GM12878 (cell line): Measurements from ENCODE around the gene COL15A1. TPM values are rescaled to one million over a fixed set of nuclear protein-coding genes. Genes with fewer than 3 reads are reported as not detected.

Experiments used
- ATAC-seq: fragments of 200-7000 bp; cut with Tn5 transposase; 3 replicates; pipeline ENCODE4 v1.9.1; 2020; ENCODE audit warnings: mild to moderate bottlenecking, moderate library complexity
- BruUV-seq: library from RNA; stranded (reverse); fragments of 400-500 nt; replicated peaks from 2 replicates; lab custom pipeline; 2021; lab: Mats Ljungman, UMichigan
- CTCF ChIA-PET: fragments of 300-600 bp; sonication (Branson Sonifier 250); formaldehyde crosslinking; extraction: SDS; loops from one replicate; lab custom pipeline; 2021; ENCODE audit warnings: inconsistent platforms; lab: Yijun Ruan, JAX
- POLR2A ChIA-PET: fragments of 350-600 bp; formaldehyde crosslinking; extraction: SDS; loops from one replicate; lab custom pipeline; 2021; ENCODE audit warnings: inconsistent platforms; lab: Charles Lee
- RAD21 ChIA-PET: fragments of 300-600 bp; sonication (Branson Sonifier 250); formaldehyde crosslinking; loops from one replicate; lab custom pipeline; 2023; ENCODE audit warnings: antibody characterized with exemption; ENCODE audit not compliant: unreplicated experiment; lab: Charles Lee
- SMC1A ChIA-PET: fragments of 300-600 bp; sonication (Branson Sonifier 250); formaldehyde crosslinking; loops from one replicate; lab custom pipeline; 2023; ENCODE audit not compliant: unreplicated experiment, uncharacterized antibody; lab: Charles Lee
- DNase-seq: peaks from one replicate; pipeline ENCODE4 v3.0.0-alpha.2; 2011; ENCODE audit warnings: low read depth, low spot score
- FAIRE-seq: peaks from 3 replicates; lab custom pipeline; 2011; peaks lifted over from hg19 to GRCh38; lab: Jason Lieb, UNC
- H2AFZ ChIP-seq: 2 replicates; pipeline ENCODE4 v1.6.0; 2011; ENCODE audit warnings: low read depth, low read length, control low read depth; ENCODE audit not compliant: control insufficient read depth
- H3K27ac ChIP-seq: 2 replicates; pipeline ENCODE4 v1.5.1; 2011; ENCODE audit warnings: control low read depth; ENCODE audit not compliant: control insufficient read depth, insufficient read depth
- H3K27me3 ChIP-seq, 2 experiments: replicated peaks in 1 of 2; 2 replicates each; pipeline versions ENCODE4 v1.6.0 to v1.6.1; 2011; ENCODE audit warnings: low read length in 1 of 2; ENCODE audit not compliant: control insufficient read depth in 2 of 2, insufficient read depth in 2 of 2
- H3K36me3 ChIP-seq, 2 experiments: 2 replicates each; pipeline ENCODE4 v1.5.1; 2011; ENCODE audit warnings: low read length in 1 of 2; ENCODE audit not compliant: control insufficient read depth in 2 of 2, insufficient read depth in 2 of 2
- H3K4me1 ChIP-seq: 2 replicates; pipeline ENCODE4 v1.6.1; 2011; ENCODE audit warnings: mild to moderate bottlenecking, low read length, moderate library complexity, mixed read lengths; ENCODE audit not compliant: control insufficient read depth, insufficient read depth
- H3K4me2 ChIP-seq: 2 replicates; pipeline ENCODE4 v1.6.0; 2011; ENCODE audit warnings: control low read depth; ENCODE audit not compliant: control insufficient read depth, insufficient read depth
- H3K4me3 ChIP-seq: fragments of 200-600 bp; sonication (generic); 2 replicates; pipeline ENCODE4 v1.5.1; 2016
- H3K79me2 ChIP-seq: 2 replicates; pipeline ENCODE4 v1.6.0; 2011; ENCODE audit warnings: low read length; ENCODE audit not compliant: control insufficient read depth, insufficient read depth
- H3K9ac ChIP-seq: 2 replicates; pipeline ENCODE4 v1.8.0; 2011; ENCODE audit warnings: low read length, control low read depth, mixed read lengths; ENCODE audit not compliant: control insufficient read depth, insufficient read depth
- H3K9me3 ChIP-seq: replicated peaks from 3 replicates; pipeline ENCODE4 v1.5.1; 2011; ENCODE audit warnings: mild to moderate bottlenecking, low read length; ENCODE audit not compliant: control insufficient read depth, insufficient read depth
- H4K20me1 ChIP-seq: 2 replicates; pipeline ENCODE4 v1.6.0; 2011; ENCODE audit not compliant: control insufficient read depth, insufficient read depth
- CBFB ChIP-seq: IDR thresholded peaks from 2 replicates; pipeline ENCODE4 v1.6.1; 2016; ENCODE audit warnings: antibody characterized with exemption, low read depth
- EED ChIP-seq: sonication (generic); IDR thresholded peaks from 2 replicates; pipeline ENCODE4 v1.6.1; 2016; ENCODE audit warnings: antibody characterized with exemption, low read depth
- EP300 ChIP-seq, 2 experiments: fragments of 150-350 bp in 1 of 2; IDR thresholded peaks; 2 replicates each; pipeline ENCODE4 v1.6.1; 2011 to 2012; ENCODE audit warnings: low read depth in 2 of 2, low read length in 2 of 2, borderline replicate concordance in 1 of 2, improper control_type of control experiment in 1 of 2, inconsistent platforms in 1 of 2; ENCODE audit not compliant: control insufficient read depth in 1 of 2
- FOXK2 ChIP-seq: fragments of 450-650 bp; IDR thresholded peaks from 2 replicates; pipeline ENCODE4 v1.6.1; 2017; ENCODE audit warnings: mild to moderate bottlenecking, moderate library complexity
- HDGF ChIP-seq: fragments of 450-650 bp; IDR thresholded peaks from 2 replicates; pipeline ENCODE4 v1.6.1; 2016; ENCODE audit warnings: antibody characterized with exemption
- MEF2A ChIP-seq: IDR thresholded peaks from 2 replicates; pipeline ENCODE4 v1.6.1; 2011; ENCODE audit warnings: low read depth, mild to moderate bottlenecking, low read length, moderate library complexity; ENCODE audit not compliant: insufficient read depth
- MTA3 ChIP-seq: IDR thresholded peaks from 2 replicates; pipeline ENCODE4 v1.6.1; 2012; ENCODE audit warnings: low read length, inconsistent platforms, borderline replicate concordance
- RAD51 ChIP-seq: fragments of 450-650 bp; IDR thresholded peaks from 2 replicates; pipeline ENCODE4 v1.6.1; 2016; ENCODE audit warnings: moderate library complexity, mild to moderate bottlenecking, inconsistent platforms
- RUNX3 ChIP-seq: IDR thresholded peaks from 2 replicates; pipeline ENCODE4 v1.6.1; 2012; ENCODE audit warnings: low read length, inconsistent platforms
- SMAD1 ChIP-seq: fragments of 450-650 bp; IDR thresholded peaks from 2 replicates; pipeline ENCODE4 v1.6.1; 2018; ENCODE audit warnings: mild to moderate bottlenecking, low read depth; ENCODE audit not compliant: partially characterized antibody
- SREBF1 ChIP-seq: IDR thresholded peaks from 2 replicates; pipeline ENCODE4 v1.6.1; 2012; ENCODE audit warnings: mild to moderate bottlenecking, low read length
- SREBF2 ChIP-seq: IDR thresholded peaks from 2 replicates; pipeline ENCODE4 v1.6.1; 2012; ENCODE audit warnings: mild to moderate bottlenecking, low read length
- STAT1 ChIP-seq: fragments of 450-650 bp; conservative IDR thresholded peaks from 2 replicates; pipeline ENCODE4 v1.6.1; 2014; ENCODE audit warnings: antibody characterized with exemption, mild to moderate bottlenecking
- WRNIP1 ChIP-seq: IDR thresholded peaks from 2 replicates; pipeline ENCODE4 v1.6.1; 2011; ENCODE audit warnings: low read depth, low read length, improper control_type of control experiment, borderline replicate concordance
- ZNF217 ChIP-seq: fragments of 450-650 bp; IDR thresholded peaks from 2 replicates; pipeline ENCODE4 v1.6.1; 2017; ENCODE audit warnings: antibody characterized with exemption, mild to moderate bottlenecking
- ZNF384 ChIP-seq: IDR thresholded peaks from 2 replicates; pipeline ENCODE4 v1.6.1; 2012; ENCODE audit warnings: low read depth, mild to moderate bottlenecking, low read length, improper control_type of control experiment, borderline replicate concordance
- WGBS: methylation state at CpG from one replicate; pipeline ENCODE4 v1.1.6; 2016; ENCODE audit warnings: low lambda C conversion rate; ENCODE audit not compliant: insufficient replicate concordance, insufficient coverage; ENCODE audit errors: missing lambda C conversion rate; 5-methylcytosine and 5-hydroxymethylcytosine counted together
- in situ Hi-C: fragments of 300-500 bp; cut with MboI; formaldehyde crosslinking; loops from 9 replicates; pipeline ENCODE4 v1.14.3; 2018; ENCODE audit warnings: mixed read lengths
- intact Hi-C: fragments of 100-400 bp; cut with micrococcal nuclease; formaldehyde crosslinking; loops from one replicate; pipeline ENCODE4 v1.14.2; 2022; ENCODE audit not compliant: unreplicated experiment
- polyA plus RNA-seq, 11 experiments: library from polyadenylated mRNA; depleted of rRNA in 4 of 11; unstranded in 6 of 11; stranded (reverse) in 5 of 11; fragments of >200 nt; fragmentation: Nextera tagmentation in 4 of 11; fragmentation: Illumina TruSeq in 1 of 11; extraction: Ambion mirVana in 4 of 11; extraction: Trizol in 1 of 11; gene quantifications; 1 replicate in 1 of 11; 2 replicates in 10 of 11; pipeline versions ENCODE4 v1.2.1 to v1.2.3, GENCODE V29; 2011 to 2016; ENCODE audit warnings: inconsistent platforms in 2 of 11, missing spikeins in 2 of 11, low read depth in 1 of 11
- total RNA-seq, 4 experiments: library from RNA; depleted of rRNA in 3 of 4; stranded (reverse); fragments of >200 nt in 3 of 4; fragmentation: Illumina TruSeq in 1 of 4; extraction: Trizol in 1 of 4; gene quantifications; 2 replicates each; pipeline versions ENCODE4 v1.2.1 to v1.2.3, GENCODE V29; 2013 to 2021
- TF ChIP-seq, protein P1 (sequence below): fragments of 450-650 bp; IDR thresholded peaks from 2 replicates; pipeline ENCODE4 v1.6.1; 2017; ENCODE audit warnings: mild to moderate bottlenecking, moderate library complexity

COL15A1 gene
- total and polyA plus RNA-seq, 10 of the 15 experiments (the other 5 are each of a cell fraction or from before 2014, with no cell fraction given) = 0.01 to 0.28 (median 0.06) TPM; not detected in 2

DNA sequence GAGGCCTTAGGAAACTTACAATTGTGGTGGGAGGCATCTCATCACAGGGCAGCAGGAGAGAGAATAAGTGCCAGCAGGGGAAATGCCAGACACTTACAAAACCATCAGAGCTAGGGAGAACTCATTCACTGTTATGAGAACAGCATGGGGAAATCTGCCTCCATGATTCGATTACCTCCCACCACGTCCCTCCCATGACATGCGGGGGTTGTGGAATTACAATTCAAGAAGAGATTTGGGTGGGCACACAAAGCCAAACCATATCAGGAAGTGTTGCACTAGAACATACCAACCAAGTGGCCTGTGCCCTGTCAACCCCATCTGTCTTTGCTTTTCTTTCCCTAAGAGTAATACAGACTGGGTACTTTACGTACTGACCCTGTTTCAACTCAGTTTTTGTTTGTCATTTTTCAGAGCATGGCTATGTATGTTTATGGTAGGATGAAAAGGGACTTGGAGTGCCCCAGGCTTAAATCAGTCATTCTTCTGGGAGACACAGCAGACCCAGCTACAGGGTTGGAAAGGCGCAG, 102.9 kb downstream of the COL15A1 start:
- no peak for ATAC-seq
- CTCF ChIA-PET = interaction anchor here (1.2 kb wide), 1 partner anchor 46 kb away, joined by 3 read pairs; no protein-coding TSS in a partner anchor
- 73% methylated on average over 5 of the region's 5 CpGs for WGBS

GRCh38 chr9:99049228-99049627, 105.5 kb downstream of the COL15A1 start:
- ChIA-PET RAD21 (interaction anchor here (0.7 kb wide), 1 partner anchor 201 kb away, joined by 3 read pairs; no protein-coding TSS in a partner anchor), SMC1A (no interaction called here), POLR2A (no interaction called here), CTCF (no interaction called here)
- no peak for ATAC-seq
- Histone ChIP-seq H2AFZ (no peak overlapping the region), H3K9ac (no peak overlapping the region), H4K20me1 (no peaks in the 10 kb centered on the region), H3K4me2 (no peak overlapping the region), H3K36me3 (no peaks in the 10 kb centered on the region), H3K9me3 (no peaks in the 10 kb centered on the region), H3K4me3 (no peak overlapping the region), H3K27ac (no peak overlapping the region), H3K79me2 (no peaks in the 10 kb centered on the region), H3K27me3 (no peaks in the 10 kb centered on the region), H3K4me1 (no peaks in the 10 kb centered on the region)
- intact Hi-C loops (no loop called here), in situ Hi-C loops (no loop called here)
- 0% methylated on average over 1 of the region's 1 CpG for WGBS
- no peak for FAIRE-seq
- no peak for DNase-seq
- BruUV-seq = no TSS peak
- no peak for TF ChIP-seq SMAD1
- TF ChIP-seq SREBF2 = no peak
- no peak for TF ChIP-seq FOXK2
- TF ChIP-seq ZNF217 = no peak
- TF ChIP-seq STAT1 = no peak
- no peak for TF ChIP-seq EED
- no peak for TF ChIP-seq MEF2A
- no peak for TF ChIP-seq EP300 (IDR thresholded peaks at IDR 0.05; ENCODE audit: borderline replicate concordance in 1 of 2, control insufficient read depth in 1 of 2, low read depth in 2 of 2, low read length in 2 of 2)
- TF ChIP-seq WRNIP1 = no peak
- TF ChIP-seq CBFB = no peak
- no peak for TF ChIP-seq RAD51
- TF ChIP-seq HDGF = no peak
- TF ChIP-seq, protein P1, sequence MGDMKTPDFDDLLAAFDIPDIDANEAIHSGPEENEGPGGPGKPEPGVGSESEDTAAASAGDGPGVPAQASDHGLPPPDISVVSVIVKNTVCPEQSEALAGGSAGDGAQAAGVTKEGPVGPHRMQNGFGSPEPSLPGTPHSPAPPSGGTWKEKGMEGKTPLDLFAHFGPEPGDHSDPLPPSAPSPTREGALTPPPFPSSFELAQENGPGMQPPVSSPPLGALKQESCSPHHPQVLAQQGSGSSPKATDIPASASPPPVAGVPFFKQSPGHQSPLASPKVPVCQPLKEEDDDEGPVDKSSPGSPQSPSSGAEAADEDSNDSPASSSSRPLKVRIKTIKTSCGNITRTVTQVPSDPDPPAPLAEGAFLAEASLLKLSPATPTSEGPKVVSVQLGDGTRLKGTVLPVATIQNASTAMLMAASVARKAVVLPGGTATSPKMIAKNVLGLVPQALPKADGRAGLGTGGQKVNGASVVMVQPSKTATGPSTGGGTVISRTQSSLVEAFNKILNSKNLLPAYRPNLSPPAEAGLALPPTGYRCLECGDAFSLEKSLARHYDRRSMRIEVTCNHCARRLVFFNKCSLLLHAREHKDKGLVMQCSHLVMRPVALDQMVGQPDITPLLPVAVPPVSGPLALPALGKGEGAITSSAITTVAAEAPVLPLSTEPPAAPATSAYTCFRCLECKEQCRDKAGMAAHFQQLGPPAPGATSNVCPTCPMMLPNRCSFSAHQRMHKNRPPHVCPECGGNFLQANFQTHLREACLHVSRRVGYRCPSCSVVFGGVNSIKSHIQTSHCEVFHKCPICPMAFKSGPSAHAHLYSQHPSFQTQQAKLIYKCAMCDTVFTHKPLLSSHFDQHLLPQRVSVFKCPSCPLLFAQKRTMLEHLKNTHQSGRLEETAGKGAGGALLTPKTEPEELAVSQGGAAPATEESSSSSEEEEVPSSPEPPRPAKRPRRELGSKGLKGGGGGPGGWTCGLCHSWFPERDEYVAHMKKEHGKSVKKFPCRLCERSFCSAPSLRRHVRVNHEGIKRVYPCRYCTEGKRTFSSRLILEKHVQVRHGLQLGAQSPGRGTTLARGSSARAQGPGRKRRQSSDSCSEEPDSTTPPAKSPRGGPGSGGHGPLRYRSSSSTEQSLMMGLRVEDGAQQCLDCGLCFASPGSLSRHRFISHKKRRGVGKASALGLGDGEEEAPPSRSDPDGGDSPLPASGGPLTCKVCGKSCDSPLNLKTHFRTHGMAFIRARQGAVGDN = no peak
- no peak for TF ChIP-seq RUNX3
- no peak for TF ChIP-seq SREBF1
- TF ChIP-seq ZNF384 = no peak

More for the DNA sequence above, 102.9 kb downstream of the COL15A1 start:
- no peaks in the 10 kb centered on the region for H3K4me1 ChIP-seq
- no peak overlapping the region for H3K4me3 ChIP-seq
- BruUV-seq = no TSS peak
- H3K9me3 ChIP-seq = no peaks in the 10 kb centered on the region
- no peaks in the 10 kb centered on the region for H4K20me1 ChIP-seq
- H3K27ac ChIP-seq = no peak overlapping the region
- H3K36me3 ChIP-seq = no peaks in the 10 kb centered on the region
- no peak for TF ChIP-seq MTA3
- TF ChIP-seq, all 136 proteins: peak for 0
- ChIA-PET SMC1A (no interaction called here), POLR2A (no interaction called here), RAD21 (no interaction called here)
- FAIRE-seq = no peak
- no peak overlapping the region for H3K9ac ChIP-seq
- no peaks in the 10 kb centered on the region for H3K79me2 ChIP-seq
- in situ Hi-C loops (no loop called here), intact Hi-C loops (no loop called here)
- H2AFZ ChIP-seq = no peak overlapping the region
- no peak for DNase-seq
- no peaks in the 10 kb centered on the region for H3K27me3 ChIP-seq
- H3K4me2 ChIP-seq = no peak overlapping the region
